Measurements from ENCODE around the gene PAN3.

Gene PAN3

GRCh38 chr13:28147495-28147894, 9.2 kb downstream of the PAN3 start:
- Histone ChIP-seq H3K4me1 (ENCODE audit: insufficient read depth, low read length) (no peaks in the 10 kb centered on the region), H3K9me3 (ENCODE audit: low read length) (no peaks in the 10 kb centered on the region), H3K36me3 (ENCODE audit: insufficient read depth, low read length) (peaks cover 2% of the 10 kb centered on the region), H3K4me3 (ENCODE audit: low read length) (no peak overlapping the region), H3K27me3 (ENCODE audit: insufficient read depth, low read length) (no peaks in the 10 kb centered on the region), H2AFZ (ENCODE audit: low read depth, low read length) (no peak overlapping the region)

DNA sequence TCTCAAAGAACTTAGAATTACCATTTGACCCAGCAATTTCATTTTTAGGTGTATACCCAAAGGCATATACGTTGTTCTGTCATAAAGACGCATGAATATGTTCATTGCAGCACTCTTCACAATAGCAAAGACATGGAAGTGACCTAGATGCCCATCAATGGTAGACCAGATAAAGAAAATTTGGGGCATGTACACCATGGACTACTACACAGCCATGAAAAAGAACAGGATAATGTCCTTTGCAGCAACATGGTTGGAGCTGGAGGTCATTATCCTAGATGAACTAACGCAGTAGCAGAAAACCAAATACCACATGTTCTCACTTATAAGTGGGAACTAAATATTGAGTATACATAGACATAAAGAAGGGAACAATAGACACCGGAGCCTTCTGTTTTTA, 20.7 kb downstream of the PAN3 start:
- Histone ChIP-seq H3K4me3 (ENCODE audit: low read length) (no peak overlapping the region), H3K9me3 (ENCODE audit: low read length) (peaks cover 9% of the 10 kb centered on the region), H2AFZ (ENCODE audit: low read depth, low read length) (no peak overlapping the region), H3K36me3 (ENCODE audit: insufficient read depth, low read length) (peaks cover 2% of the 10 kb centered on the region), H3K4me1 (ENCODE audit: insufficient read depth, low read length) (peaks cover 9% of the 10 kb centered on the region), H3K27me3 (ENCODE audit: insufficient read depth, low read length) (no peaks in the 10 kb centered on the region)

DNA sequence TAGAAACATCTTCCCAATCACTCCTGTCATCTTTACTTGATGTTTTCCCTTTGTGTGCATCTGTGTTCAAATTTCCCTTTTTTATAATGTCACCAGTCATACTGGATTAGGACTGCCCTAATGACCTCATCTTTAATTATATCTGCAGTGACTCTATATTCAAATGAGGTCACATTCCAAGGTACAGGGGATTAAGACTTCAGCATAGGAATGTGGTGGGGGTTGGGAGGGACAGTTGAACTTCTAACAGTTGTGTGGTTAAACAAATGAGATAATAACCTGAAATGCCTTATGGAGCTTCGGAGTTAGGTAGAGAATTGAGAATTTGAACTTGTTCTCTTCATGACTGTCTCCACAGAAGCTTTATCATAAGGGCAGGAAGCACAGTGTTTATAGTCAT, 23.0 kb downstream of the PAN3 start:
- peaks cover 7% of the 10 kb centered on the region for H3K9me3 ChIP-seq (ENCODE audit: low read length)
- H3K36me3 ChIP-seq (ENCODE audit: insufficient read depth, low read length), result peaks cover 2% of the 10 kb centered on the region
- H3K4me1 ChIP-seq (ENCODE audit: insufficient read depth, low read length), result peaks cover 9% of the 10 kb centered on the region
- H2AFZ ChIP-seq (ENCODE audit: low read depth, low read length), result no peak overlapping the region
- H3K4me3 ChIP-seq (ENCODE audit: low read length), result no peak overlapping the region
- no peaks in the 10 kb centered on the region for H3K27me3 ChIP-seq (ENCODE audit: insufficient read depth, low read length)

- no peaks in the 10 kb centered on the region for H3K27me3 ChIP-seq (ENCODE audit: insufficient read depth, low read length)
- H3K4me1 ChIP-seq (ENCODE audit: insufficient read depth, low read length), result peaks cover 9% of the 10 kb centered on the region
- no peaks in the 10 kb centered on the region for H3K36me3 ChIP-seq (ENCODE audit: insufficient read depth, low read length)
- H3K9me3 ChIP-seq (ENCODE audit: low read length), result peaks cover 1% of the 10 kb centered on the region
- no peak overlapping the region for H3K4me3 ChIP-seq (ENCODE audit: low read length)
- H2AFZ ChIP-seq (ENCODE audit: low read depth, low read length), result no peak overlapping the region
Measured at GRCh38 chr13:28163587-28163986, 25.2 kb downstream of the PAN3 start.

GRCh38 chr13:28166257-28166656, 27.9 kb downstream of the PAN3 start:
- Histone ChIP-seq H3K4me3 (ENCODE audit: low read length) (no peak overlapping the region), H2AFZ (ENCODE audit: low read depth, low read length) (no peak overlapping the region), H3K27me3 (ENCODE audit: insufficient read depth, low read length) (no peaks in the 10 kb centered on the region), H3K9me3 (ENCODE audit: low read length) (peaks cover 3% of the 10 kb centered on the region), H3K4me1 (ENCODE audit: insufficient read depth, low read length) (peaks cover 5% of the 10 kb centered on the region), H3K36me3 (ENCODE audit: insufficient read depth, low read length) (no peaks in the 10 kb centered on the region)

- no peak overlapping the region for H2AFZ ChIP-seq (ENCODE audit: low read depth, low read length)
- H3K9me3 ChIP-seq (ENCODE audit: low read length), result peaks cover 5% of the 10 kb centered on the region
- no peaks in the 10 kb centered on the region for H3K4me1 ChIP-seq (ENCODE audit: insufficient read depth, low read length)
- H3K36me3 ChIP-seq (ENCODE audit: insufficient read depth, low read length), result peaks cover 6% of the 10 kb centered on the region
- no peaks in the 10 kb centered on the region for H3K27me3 ChIP-seq (ENCODE audit: insufficient read depth, low read length)
- no peak overlapping the region for H3K4me3 ChIP-seq (ENCODE audit: low read length)
Measured at GRCh38 chr13:28171266-28171665, 32.9 kb downstream of the PAN3 start.

DNA sequence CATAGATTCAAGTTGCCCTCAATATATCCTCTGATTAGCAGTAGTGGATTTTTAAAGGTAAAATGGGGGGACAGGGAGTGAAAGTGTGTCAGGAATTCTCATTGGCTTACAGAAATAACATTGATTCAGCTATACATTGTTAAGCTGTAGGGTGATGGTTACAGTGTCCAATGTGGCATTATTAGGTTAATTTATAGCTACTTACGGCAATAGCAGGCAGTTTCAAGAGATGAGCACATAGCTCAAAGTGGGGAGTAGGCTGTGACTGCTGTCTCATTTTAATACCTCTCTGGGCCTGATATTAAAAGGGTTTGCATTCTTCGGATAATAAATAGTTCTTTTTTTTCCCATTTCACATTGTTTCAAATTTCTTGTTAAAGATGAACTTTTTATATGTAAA, 34.6 kb downstream of the PAN3 start:
- no peaks in the 10 kb centered on the region for H3K27me3 ChIP-seq (ENCODE audit: insufficient read depth, low read length)
- no peaks in the 10 kb centered on the region for H3K4me1 ChIP-seq (ENCODE audit: insufficient read depth, low read length)
- H2AFZ ChIP-seq (ENCODE audit: low read depth, low read length), result no peak overlapping the region
- peaks cover 5% of the 10 kb centered on the region for H3K9me3 ChIP-seq (ENCODE audit: low read length)
- H3K4me3 ChIP-seq (ENCODE audit: low read length), result no peak overlapping the region
- peaks cover 14% of the 10 kb centered on the region for H3K36me3 ChIP-seq (ENCODE audit: insufficient read depth, low read length)

- Histone ChIP-seq H2AFZ (ENCODE audit: low read depth, low read length) (no peak overlapping the region), H3K27me3 (ENCODE audit: insufficient read depth, low read length) (no peaks in the 10 kb centered on the region), H3K4me3 (ENCODE audit: low read length) (no peak overlapping the region), H3K4me1 (ENCODE audit: insufficient read depth, low read length) (no peaks in the 10 kb centered on the region), H3K36me3 (ENCODE audit: insufficient read depth, low read length) (peaks cover 14% of the 10 kb centered on the region), H3K9me3 (ENCODE audit: low read length) (peaks cover 5% of the 10 kb centered on the region)
Measured at GRCh38 chr13:28173793-28174192, 35.4 kb downstream of the PAN3 start.

DNA sequence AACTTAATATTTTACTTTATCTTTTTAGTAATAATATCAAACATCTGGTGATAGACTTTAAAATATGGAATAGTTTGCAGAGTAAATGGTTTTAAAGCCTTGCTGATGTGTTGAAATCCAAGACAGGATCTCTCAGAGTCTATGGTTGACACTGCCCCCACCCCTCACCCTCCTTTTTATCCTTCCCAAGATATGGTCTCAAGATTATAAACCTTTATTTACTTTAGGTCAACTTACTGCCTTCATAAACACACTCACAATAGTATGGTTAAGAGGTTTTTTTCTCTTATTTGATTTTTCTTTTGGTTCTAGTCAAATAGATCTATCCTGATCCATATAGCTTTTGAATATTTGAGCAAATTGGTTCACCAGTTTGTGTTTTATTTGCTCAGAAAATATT, 39.0 kb downstream of the PAN3 start:
- Histone ChIP-seq H3K4me1 (ENCODE audit: insufficient read depth, low read length) (no peaks in the 10 kb centered on the region), H3K27me3 (ENCODE audit: insufficient read depth, low read length) (no peaks in the 10 kb centered on the region), H3K9me3 (ENCODE audit: low read length) (no peaks in the 10 kb centered on the region), H3K4me3 (ENCODE audit: low read length) (no peak overlapping the region), H2AFZ (ENCODE audit: low read depth, low read length) (no peak overlapping the region), H3K36me3 (ENCODE audit: insufficient read depth, low read length) (peaks cover 14% of the 10 kb centered on the region)

DNA sequence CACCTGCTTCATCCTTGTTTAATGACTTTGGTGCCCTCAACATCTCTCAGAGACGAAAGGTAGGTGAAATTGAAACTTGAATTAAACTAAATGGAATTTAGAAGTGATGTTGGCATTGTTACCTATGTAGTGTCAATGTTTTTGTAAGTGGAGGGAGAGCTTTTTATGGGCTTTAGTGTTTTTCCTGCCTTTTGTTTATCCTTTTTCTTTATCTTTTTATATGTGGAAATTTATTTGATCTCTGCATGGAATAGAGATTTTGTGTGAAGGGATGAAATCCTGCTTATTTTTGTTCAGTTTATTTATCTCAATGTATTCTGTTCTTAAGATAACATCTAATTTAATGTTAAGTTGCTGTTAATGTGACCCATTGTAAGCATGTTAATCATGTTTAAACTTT, 39.5 kb downstream of the PAN3 start:
- Histone ChIP-seq H3K4me3 (ENCODE audit: low read length) (no peak overlapping the region), H3K36me3 (ENCODE audit: insufficient read depth, low read length) (peaks cover 14% of the 10 kb centered on the region), H3K9me3 (ENCODE audit: low read length) (no peaks in the 10 kb centered on the region), H3K27me3 (ENCODE audit: insufficient read depth, low read length) (no peaks in the 10 kb centered on the region), H3K4me1 (ENCODE audit: insufficient read depth, low read length) (no peaks in the 10 kb centered on the region), H2AFZ (ENCODE audit: low read depth, low read length) (no peak overlapping the region)

GRCh38 chr13:28179974-28180373, 41.6 kb downstream of the PAN3 start:
- Histone ChIP-seq H3K4me1 (ENCODE audit: insufficient read depth, low read length) (no peaks in the 10 kb centered on the region), H3K27me3 (ENCODE audit: insufficient read depth, low read length) (no peaks in the 10 kb centered on the region), H3K4me3 (ENCODE audit: low read length) (no peak overlapping the region), H3K36me3 (ENCODE audit: insufficient read depth, low read length) (peaks cover 14% of the 10 kb centered on the region), H3K9me3 (ENCODE audit: low read length) (no peaks in the 10 kb centered on the region), H2AFZ (ENCODE audit: low read depth, low read length) (no peak overlapping the region)

- Histone ChIP-seq H3K4me3 (ENCODE audit: low read length) (no peak overlapping the region), H3K36me3 (ENCODE audit: insufficient read depth, low read length) (peaks cover 8% of the 10 kb centered on the region), H2AFZ (ENCODE audit: low read depth, low read length) (no peak overlapping the region), H3K4me1 (ENCODE audit: insufficient read depth, low read length) (no peaks in the 10 kb centered on the region), H3K9me3 (ENCODE audit: low read length) (no peaks in the 10 kb centered on the region), H3K27me3 (ENCODE audit: insufficient read depth, low read length) (no peaks in the 10 kb centered on the region)
Measured at GRCh38 chr13:28181413-28181812, 43.1 kb downstream of the PAN3 start.

DNA sequence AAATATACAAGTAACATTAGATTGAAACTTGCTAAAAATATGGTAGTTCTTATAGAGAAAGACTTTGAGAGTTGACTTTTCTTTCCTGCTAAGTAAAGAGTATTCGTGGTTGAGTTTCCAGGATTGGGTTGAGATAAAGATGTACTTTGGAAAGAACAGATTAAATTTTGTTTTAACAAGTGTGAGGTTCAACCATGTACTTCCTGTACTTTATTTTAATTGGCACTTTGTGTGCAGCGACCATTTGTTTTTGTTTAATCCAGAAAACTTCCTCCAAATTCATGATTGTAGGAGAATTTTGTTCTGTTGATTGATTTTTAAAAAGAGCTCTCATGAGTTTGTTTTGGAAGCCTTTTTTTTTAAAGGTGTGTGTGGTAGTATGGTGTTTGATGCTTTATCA, 46.9 kb downstream of the PAN3 start:
- no peak overlapping the region for H3K4me3 ChIP-seq (ENCODE audit: low read length)
- no peaks in the 10 kb centered on the region for H3K27me3 ChIP-seq (ENCODE audit: insufficient read depth, low read length)
- no peaks in the 10 kb centered on the region for H3K4me1 ChIP-seq (ENCODE audit: insufficient read depth, low read length)
- H3K36me3 ChIP-seq (ENCODE audit: insufficient read depth, low read length), result no peaks in the 10 kb centered on the region
- H2AFZ ChIP-seq (ENCODE audit: low read depth, low read length), result no peak overlapping the region
- no peaks in the 10 kb centered on the region for H3K9me3 ChIP-seq (ENCODE audit: low read length)

DNA sequence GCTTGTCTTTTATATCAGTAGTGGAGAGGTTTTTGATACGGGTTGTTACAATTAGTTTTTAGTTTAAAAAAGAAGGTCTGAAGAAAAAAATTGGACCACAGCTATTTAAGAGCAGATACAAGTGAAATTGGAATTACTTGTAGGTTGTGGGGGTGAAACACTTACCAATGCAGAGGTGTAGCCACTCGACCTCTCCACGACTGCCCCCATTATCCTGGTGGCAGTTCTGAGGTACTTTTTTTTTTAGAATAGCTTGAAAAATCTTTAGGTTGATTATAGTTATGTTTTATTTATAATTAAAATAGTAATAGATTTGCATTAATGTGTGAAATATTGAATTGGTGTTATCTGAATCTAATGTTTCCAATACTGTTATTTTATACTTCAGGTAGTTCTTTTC, 60.7 kb downstream of the PAN3 start:
- Histone ChIP-seq H3K4me1 (ENCODE audit: insufficient read depth, low read length) (no peaks in the 10 kb centered on the region), H3K27me3 (ENCODE audit: insufficient read depth, low read length) (no peaks in the 10 kb centered on the region), H3K4me3 (ENCODE audit: low read length) (no peak overlapping the region), H2AFZ (ENCODE audit: low read depth, low read length) (no peak overlapping the region), H3K9me3 (ENCODE audit: low read length) (no peaks in the 10 kb centered on the region), H3K36me3 (ENCODE audit: insufficient read depth, low read length) (peaks cover 9% of the 10 kb centered on the region)

Data from neuron (in vitro differentiated cells).